Subcutaneous abdominal adipose tissue (tissue), 5 donors: ENCODE results near the gene ABCC5.

Experiments used
- H3K27ac ChIP-seq: one replicate; pipeline ENCODE4 v1.7.0; 2013; ENCODE audit warnings: low read depth, mild to moderate bottlenecking, inconsistent platforms, low read length, moderate library complexity
- H3K27me3 ChIP-seq, 5 donors: one replicate each; pipeline ENCODE4 v1.7.0; 2013; ENCODE audit warnings: low read length in 5 of 5, inconsistent platforms in 1 of 5; ENCODE audit not compliant: control insufficient read depth in 5 of 5, insufficient read depth in 4 of 5
- H3K36me3 ChIP-seq, 5 donors: one replicate each; pipeline ENCODE4 v1.7.0; 2013; ENCODE audit warnings: low read length in 5 of 5; ENCODE audit not compliant: control insufficient read depth in 5 of 5, insufficient read depth in 5 of 5
- H3K4me1 ChIP-seq, 5 donors: one replicate each; pipeline ENCODE4 v1.7.0; 2013; ENCODE audit warnings: low read length in 5 of 5, mild to moderate bottlenecking in 3 of 5, moderate library complexity in 1 of 5; ENCODE audit not compliant: control insufficient read depth in 5 of 5, insufficient read depth in 5 of 5
- H3K4me3 ChIP-seq, 5 donors: one replicate each; pipeline ENCODE4 v1.7.0; 2013; ENCODE audit warnings: low read length in 5 of 5, low read depth in 1 of 5
- H3K9ac ChIP-seq, 5 donors: one replicate each; pipeline ENCODE4 v1.7.0; 2013; ENCODE audit warnings: low read length in 5 of 5, mild to moderate bottlenecking in 4 of 5, moderate library complexity in 3 of 5
- H3K9me3 ChIP-seq, 5 donors: one replicate each; pipeline ENCODE4 v1.7.0; 2013; ENCODE audit warnings: low read length in 5 of 5; ENCODE audit not compliant: control insufficient read depth in 5 of 5
- donor health status: healthy.
- donor health status: healthy.
- donor health status: healthy.
- donor health status: healthy.
- donor health status: healthy.

Gene ABCC5

GRCh38 chr3:183954875-183955274 lies 62.8 kb downstream of the ABCC5 start:
- peaks cover 22 to 69% (median 48%) of the 10 kb centered on the region in 5 donors for H3K36me3 ChIP-seq

GRCh38 chr3:183953471-183954070 lies 64.1 kb downstream of the ABCC5 start:
- no peaks in the 10 kb centered on the region for H3K4me1 ChIP-seq
- H3K9me3 ChIP-seq, result no peaks in the 10 kb centered on the region
- no peak overlapping the region for H3K4me3 ChIP-seq
- no peak overlapping the region for H3K9ac ChIP-seq
- peaks cover 19 to 70% (median 50%) of the 10 kb centered on the region in 5 donors for H3K36me3 ChIP-seq
- H3K27me3 ChIP-seq, result no peaks in the 10 kb centered on the region
- H3K27ac ChIP-seq, result no peak overlapping the region

More at GRCh38 chr3:183954875-183955274, 62.8 kb downstream of the ABCC5 start:
- H3K4me1 ChIP-seq, result no peaks in the 10 kb centered on the region
- no peaks in the 10 kb centered on the region for H3K27me3 ChIP-seq
- no peaks in the 10 kb centered on the region for H3K9me3 ChIP-seq
- no peak overlapping the region for H3K4me3 ChIP-seq
- H3K27ac ChIP-seq, result no peak overlapping the region
- no peak overlapping the region for H3K9ac ChIP-seq

GRCh38 chr3:183951459-183951858 lies 66.2 kb downstream of the ABCC5 start:
- H3K9me3 ChIP-seq, result no peaks in the 10 kb centered on the region
- H3K36me3 ChIP-seq, result peaks cover 18 to 73% (median 52%) of the 10 kb centered on the region in 5 donors
- H3K9ac ChIP-seq, result no peak overlapping the region
- no peaks in the 10 kb centered on the region for H3K4me1 ChIP-seq
- no peak overlapping the region for H3K4me3 ChIP-seq
- H3K27me3 ChIP-seq, result no peaks in the 10 kb centered on the region
- no peak overlapping the region for H3K27ac ChIP-seq

GRCh38 chr3:183949690-183950089 lies 68.0 kb downstream of the ABCC5 start:
- no peak overlapping the region for H3K9ac ChIP-seq
- no peak overlapping the region for H3K4me3 ChIP-seq
- no peaks in the 10 kb centered on the region for H3K4me1 ChIP-seq
- no peak overlapping the region for H3K27ac ChIP-seq
- peaks cover 24 to 81% (median 60%) of the 10 kb centered on the region in 5 donors for H3K36me3 ChIP-seq
- H3K27me3 ChIP-seq, result no peaks in the 10 kb centered on the region
- H3K9me3 ChIP-seq, result no peaks in the 10 kb centered on the region

- no peak overlapping the region for H3K27ac ChIP-seq
- H3K27me3 ChIP-seq, result no peaks in the 10 kb centered on the region
- H3K9me3 ChIP-seq, result no peaks in the 10 kb centered on the region
- H3K4me3 ChIP-seq, result no peak overlapping the region
- H3K36me3 ChIP-seq, result peaks cover 22 to 74% (median 58%) of the 10 kb centered on the region in 5 donors
- no peak overlapping the region for H3K9ac ChIP-seq
- H3K4me1 ChIP-seq, result peaks cover 0 to 2% (median 0%) of the 10 kb centered on the region in 5 donors
Observed at GRCh38 chr3:183946037-183946436, 71.6 kb downstream of the ABCC5 start.

- Histone ChIP-seq H3K36me3 (peaks cover 15 to 70% (median 53%) of the 10 kb centered on the region in 5 donors), H3K27me3 (no peaks in the 10 kb centered on the region), H3K9ac (no peak overlapping the region), H3K27ac (no peak overlapping the region), H3K9me3 (no peaks in the 10 kb centered on the region), H3K4me1 (peaks cover 0 to 3% (median 0%) of the 10 kb centered on the region in 5 donors), H3K4me3 (no peak overlapping the region)
Observed at GRCh38 chr3:183944775-183945174, 72.9 kb downstream of the ABCC5 start.

- H3K36me3 ChIP-seq, result peaks cover 15 to 66% (median 51%) of the 10 kb centered on the region in 5 donors
Observed at GRCh38 chr3:183943739-183944138, 73.9 kb downstream of the ABCC5 start.

GRCh38 chr3:183941216-183941615 lies 76.5 kb downstream of the ABCC5 start:
- Histone ChIP-seq H3K27me3 (no peaks in the 10 kb centered on the region), H3K4me1 (peaks cover 0 to 3% (median 0%) of the 10 kb centered on the region in 5 donors), H3K27ac (no peak overlapping the region), H3K9ac (no peak overlapping the region), H3K36me3 (peaks cover 8 to 70% (median 54%) of the 10 kb centered on the region in 5 donors), H3K9me3 (no peaks in the 10 kb centered on the region), H3K4me3 (no peak overlapping the region)

More at GRCh38 chr3:183943739-183944138, 73.9 kb downstream of the ABCC5 start:
- Histone ChIP-seq H3K4me3 (no peak overlapping the region), H3K4me1 (peaks cover 0 to 3% (median 0%) of the 10 kb centered on the region in 5 donors), H3K9ac (no peak overlapping the region), H3K9me3 (no peaks in the 10 kb centered on the region), H3K27ac (no peak overlapping the region), H3K27me3 (no peaks in the 10 kb centered on the region)

GRCh38 chr3:183937601-183938286 lies 79.9 kb downstream of the ABCC5 start:
- H3K4me1 ChIP-seq, result peaks cover 0 to 3% (median 0%) of the 10 kb centered on the region in 5 donors
- no peaks in the 10 kb centered on the region for H3K27me3 ChIP-seq
- H3K36me3 ChIP-seq, result peaks cover 0 to 66% (median 42%) of the 10 kb centered on the region in 5 donors
- no peak overlapping the region for H3K9ac ChIP-seq
- H3K4me3 ChIP-seq, result no peak overlapping the region
- H3K9me3 ChIP-seq, result no peaks in the 10 kb centered on the region
- H3K27ac ChIP-seq, result no peak overlapping the region

- H3K4me1 ChIP-seq, result no peaks in the 10 kb centered on the region
- H3K27ac ChIP-seq, result no peak overlapping the region
- no peaks in the 10 kb centered on the region for H3K27me3 ChIP-seq
- no peaks in the 10 kb centered on the region for H3K9me3 ChIP-seq
- no peak overlapping the region for H3K4me3 ChIP-seq
- H3K36me3 ChIP-seq, result peaks cover 0 to 76% (median 35%) of the 10 kb centered on the region in 5 donors
- H3K9ac ChIP-seq, result no peak overlapping the region
Observed at GRCh38 chr3:183933160-183933559, 84.5 kb downstream of the ABCC5 start.
